MCF 10A (cell line): ENCODE results near the gene ARRDC4. TPM values are rescaled to one million over a fixed set of nuclear protein-coding genes. Genes with fewer than 3 reads are reported as not detected.

ENCODE experiments used
- BruUV-seq: library from RNA; stranded (reverse); fragments of 400-500 nt; replicated peaks from 2 replicates; lab custom pipeline; 2021; lab: Mats Ljungman, UMichigan
- CTCF ChIA-PET: fragments of 300-600 bp; sonication (Branson Sonifier 250); formaldehyde crosslinking; extraction: SDS; loops from one replicate; lab custom pipeline; 2021; ENCODE audit warnings: antibody characterized with exemption, inconsistent platforms; lab: Yijun Ruan, JAX
- POLR2A ChIA-PET: fragments of 300-600, 350-650 bp; sonication (Branson Sonifier 250); formaldehyde crosslinking; extraction: SDS; loops from one replicate; lab custom pipeline; 2020; ENCODE audit warnings: antibody characterized with exemption, inconsistent platforms; lab: Yijun Ruan, JAX
- DNase-seq: peaks from one replicate; pipeline ENCODE4 v3.0.0-alpha.2; 2018; ENCODE audit not compliant: unreplicated experiment
- H3K27ac Mint-ChIP-seq: one replicate; pipeline ENCODE4 v1.8.0; 2022; ENCODE audit warnings: mild to moderate bottlenecking, low read depth, mixed read lengths; ENCODE audit not compliant: unreplicated experiment
- H3K27me3 Mint-ChIP-seq: one replicate; pipeline ENCODE4 v1.8.0; 2022; ENCODE audit warnings: mixed read lengths; ENCODE audit not compliant: insufficient read depth, unreplicated experiment
- H3K36me3 Mint-ChIP-seq: one replicate; pipeline ENCODE4 v1.8.0; 2022; ENCODE audit warnings: mild to moderate bottlenecking, moderate library complexity, mixed read lengths; ENCODE audit not compliant: insufficient read depth, unreplicated experiment
- H3K4me1 Mint-ChIP-seq: one replicate; pipeline ENCODE4 v1.8.0; 2022; ENCODE audit warnings: mixed read lengths; ENCODE audit not compliant: insufficient read depth, unreplicated experiment
- H3K4me3 Mint-ChIP-seq: one replicate; pipeline ENCODE4 v1.8.0; 2022; ENCODE audit warnings: mild to moderate bottlenecking, moderate library complexity, mixed read lengths; ENCODE audit not compliant: unreplicated experiment
- H3K9me3 Mint-ChIP-seq: one replicate; pipeline ENCODE4 v1.8.0; 2022; ENCODE audit warnings: mixed read lengths; ENCODE audit not compliant: unreplicated experiment
- CTCF ChIP-seq: fragments of 200-600 bp; IDR thresholded peaks from one replicate; pipeline ENCODE4 v1.8.0; 2022; ENCODE audit warnings: antibody characterized with exemption, mild to moderate bottlenecking; ENCODE audit not compliant: unreplicated experiment
- intact Hi-C: fragments of 100-400 bp; cut with micrococcal nuclease; formaldehyde crosslinking; loops from 2 replicates; pipeline ENCODE4 v1.14.1; 2022
- total RNA-seq: library from RNA; stranded (reverse); gene quantifications from 2 replicates; pipeline ENCODE4 v1.2.3, GENCODE V29; 2022

The ARRDC4 gene
- total RNA-seq, 1 experiment from 2014 or later, result 36.0 TPM

- BruUV-seq, result no TSS peak
- DNase-seq, result no peak
- TF ChIP-seq CTCF, result no peak
- Mint-ChIP-seq H3K27me3 (no peaks in the 10 kb centered on the region), H3K4me1 (no peaks in the 10 kb centered on the region), H3K27ac (no peak overlapping the region), H3K36me3 (no peaks in the 10 kb centered on the region), H3K4me3 (no peak overlapping the region), H3K9me3 (no peaks in the 10 kb centered on the region)
- POLR2A ChIA-PET, result interaction anchor here (1.7 kb wide), 1 partner anchor 22 kb away, joined by 5 read pairs; no protein-coding TSS in a partner anchor
- intact Hi-C loops, result no loop called here
- CTCF ChIA-PET, result interaction anchor here (0.7 kb wide), 1 partner anchor 84 kb away, joined by 3 read pairs; no protein-coding TSS in a partner anchor
Measured at GRCh38 chr15:98013631-98014030, 53.1 kb downstream of the ARRDC4 start.

DNA sequence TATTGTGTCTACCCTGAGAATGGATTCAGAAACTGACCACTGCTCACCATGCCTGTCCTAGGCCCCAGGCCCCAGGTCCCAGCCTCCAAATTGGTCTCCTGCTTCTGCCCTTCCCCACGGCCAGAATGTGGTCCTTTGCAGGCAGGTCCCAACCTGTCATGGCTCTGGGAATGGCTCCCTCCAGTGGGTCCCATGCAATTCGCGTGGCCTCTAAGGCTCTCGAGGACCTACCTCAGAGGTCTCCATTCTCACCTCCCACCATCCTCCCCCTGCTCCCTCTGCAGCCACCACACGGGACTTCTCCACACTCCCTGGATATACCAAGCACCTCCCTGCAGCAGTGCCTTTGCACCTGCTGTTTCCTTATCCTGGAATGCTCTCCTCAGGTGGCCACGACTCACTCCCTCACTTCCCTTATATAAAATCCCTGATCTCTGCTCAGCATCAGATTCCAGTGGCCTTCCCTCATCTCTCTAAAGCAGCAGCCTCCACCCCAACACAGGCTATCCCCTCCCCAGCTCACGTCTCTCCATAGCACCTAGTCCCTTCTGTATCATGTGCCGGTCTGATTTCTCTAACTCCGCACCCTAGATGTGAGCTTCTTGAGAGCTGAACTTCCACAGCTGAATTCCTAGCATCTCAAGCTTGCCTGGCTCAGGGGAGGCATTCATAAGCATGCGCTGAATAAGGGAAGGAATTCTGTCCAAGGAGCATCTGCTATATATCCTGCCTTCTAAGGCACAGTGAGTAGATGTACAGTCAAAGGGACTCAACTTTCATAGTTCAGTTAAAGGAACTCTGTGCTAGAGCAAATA is 56.9 kb downstream of the ARRDC4 start:
- TF ChIP-seq CTCF, result no peak
- BruUV-seq, result no TSS peak
- DNase-seq, result no peak
- Mint-ChIP-seq H3K4me3 (no peak overlapping the region), H3K27me3 (no peaks in the 10 kb centered on the region), H3K9me3 (no peaks in the 10 kb centered on the region), H3K36me3 (no peaks in the 10 kb centered on the region), H3K4me1 (no peaks in the 10 kb centered on the region), H3K27ac (no peak overlapping the region)
- CTCF ChIA-PET, result interaction anchor here (1.2 to 1.6 kb wide), 2 partner anchors 19 to 21 kb away, joined by 4 to 5 read pairs; no protein-coding TSS in a partner anchor
- intact Hi-C loops, result no loop called here
- POLR2A ChIA-PET, result interaction anchor here (0.6 to 1.2 kb wide), 2 partner anchors 10 to 962 kb away, joined by 3 read pairs; no protein-coding TSS in a partner anchor

DNA sequence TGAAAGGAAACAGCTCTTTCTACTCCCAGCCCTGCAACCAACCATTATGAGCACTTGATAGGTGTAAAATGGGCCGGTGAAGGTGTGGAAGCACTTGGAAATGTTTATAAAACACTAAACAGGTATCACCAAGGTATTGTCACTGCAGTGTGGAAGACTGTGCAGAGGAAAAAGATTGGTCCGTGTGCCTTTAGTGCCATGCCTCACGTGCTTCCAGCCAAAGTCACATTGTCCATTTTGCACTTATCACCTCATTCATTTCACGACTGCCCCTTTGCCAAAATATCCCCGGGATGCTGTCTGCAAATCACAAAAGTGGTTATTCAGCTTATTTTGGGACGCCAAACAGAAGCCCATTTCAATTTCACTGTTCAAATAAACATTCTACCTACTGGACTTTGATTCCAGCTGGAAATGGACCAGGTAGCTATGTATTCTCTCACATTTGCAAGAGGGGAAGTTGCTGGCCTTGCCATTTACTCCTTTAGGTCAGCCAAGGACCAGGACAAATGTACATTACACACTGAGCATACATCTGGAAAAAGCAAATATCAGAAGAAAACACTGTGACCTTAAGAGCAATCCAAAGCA is 58.4 kb downstream of the ARRDC4 start:
- H3K36me3 Mint-ChIP-seq, result no peaks in the 10 kb centered on the region
- no peak overlapping the region for H3K4me3 Mint-ChIP-seq
- BruUV-seq, result no TSS peak
- ChIA-PET CTCF (interaction anchor here (1.2 to 1.6 kb wide), 2 partner anchors 18 to 22 kb away, joined by 4 to 5 read pairs; no protein-coding TSS in a partner anchor), POLR2A (interaction anchor here (1.2 kb wide), 1 partner anchor 11 kb away, joined by 3 read pairs; no protein-coding TSS in a partner anchor)
- H3K27ac Mint-ChIP-seq, result no peak overlapping the region
- H3K4me1 Mint-ChIP-seq, result no peaks in the 10 kb centered on the region
- no peak for TF ChIP-seq CTCF
- no peaks in the 10 kb centered on the region for H3K9me3 Mint-ChIP-seq
- intact Hi-C loops, result no loop called here
- no peaks in the 10 kb centered on the region for H3K27me3 Mint-ChIP-seq
- no peak for DNase-seq
